A673 (cell line): Measurements from ENCODE around the gene SCN4B. TPM values are rescaled to one million over a fixed set of nuclear protein-coding genes. Genes with fewer than 3 reads are reported as not detected.
A peak's percentile ranks its signal among the peaks of the same experiment; 100 is the strongest.

Experiments used
- BruUV-seq: library from RNA; stranded (reverse); fragments of 400-500 nt; replicated peaks from 2 replicates; lab custom pipeline; 2021; lab: Mats Ljungman, UMichigan
- CTCF ChIA-PET: fragments of 300-600 bp; sonication (Branson Sonifier 250); formaldehyde crosslinking; loops from one replicate; lab custom pipeline; 2022; ENCODE audit warnings: antibody characterized with exemption; lab: Charles Lee
- POLR2A ChIA-PET: fragments of 300-600 bp; sonication (Branson Sonifier 250); formaldehyde crosslinking; loops from one replicate; lab custom pipeline; 2022; ENCODE audit warnings: antibody characterized with exemption; ENCODE audit not compliant: low non-redundant PET; lab: Charles Lee
- DNase-seq: peaks from one replicate; pipeline ENCODE4 v3.0.0-alpha.2; 2015; ENCODE audit warnings: low spot score
- H3K27ac ChIP-seq: fragments of 200-600 bp; sonication (generic); 2 replicates; pipeline ENCODE4 v1.5.1; 2016; ENCODE audit warnings: mixed run types, low read depth, mild to moderate bottlenecking, mixed read lengths, antibody characterized with exemption, low read length; ENCODE audit not compliant: poor library complexity, severe bottlenecking
- H3K27me3 ChIP-seq: fragments of 200-600 bp; sonication (generic); replicated peaks from 2 replicates; pipeline ENCODE4 v1.6.1; 2017; ENCODE audit warnings: mixed run types, low read depth, mild to moderate bottlenecking, mixed read lengths, antibody characterized with exemption, low read length; ENCODE audit not compliant: insufficient read depth, poor library complexity
- H3K36me3 ChIP-seq: fragments of 200-600 bp; sonication (generic); 2 replicates; pipeline ENCODE4 v1.6.1; 2016; ENCODE audit warnings: mixed run types, mild to moderate bottlenecking, mixed read lengths, antibody characterized with exemption, low read length; ENCODE audit not compliant: insufficient read depth, poor library complexity, severe bottlenecking
- H3K4me1 ChIP-seq: fragments of 200-600 bp; sonication (generic); 2 replicates; pipeline ENCODE4 v1.6.1; 2017; ENCODE audit warnings: mixed run types, mild to moderate bottlenecking, mixed read lengths, antibody characterized with exemption, low read length; ENCODE audit not compliant: insufficient read depth, poor library complexity, severe bottlenecking
- H3K4me3 ChIP-seq: fragments of 200-600 bp; sonication (generic); 2 replicates; pipeline ENCODE4 v1.5.1; 2016; ENCODE audit warnings: low read depth, mixed run types, mild to moderate bottlenecking, mixed read lengths, low read length; ENCODE audit not compliant: poor library complexity, severe bottlenecking
- H3K9me3 ChIP-seq: fragments of 200-600 bp; sonication (generic); 2 replicates; pipeline ENCODE4 v1.6.1; 2016; ENCODE audit warnings: mixed run types, low read depth, mild to moderate bottlenecking, mixed read lengths, antibody characterized with exemption, low read length; ENCODE audit not compliant: poor library complexity, severe bottlenecking
- CTCF ChIP-seq: fragments of 300-800, 200-600 bp; sonication (generic); conservative IDR thresholded peaks from 2 replicates; pipeline ENCODE4 v1.5.1; 2017; ENCODE audit warnings: low read depth, mild to moderate bottlenecking, antibody characterized with exemption, low read length, moderate library complexity, mixed read lengths
- EZH2 ChIP-seq: fragments of 200-600 bp; sonication (generic); IDR thresholded peaks from 2 replicates; pipeline ENCODE4 v1.6.1; 2017; ENCODE audit warnings: borderline replicate concordance, low read depth, mild to moderate bottlenecking, mixed read lengths, antibody characterized with exemption, low read length; ENCODE audit not compliant: poor library complexity, severe bottlenecking
- intact Hi-C: fragments of 100-400 bp; cut with micrococcal nuclease; formaldehyde crosslinking; loops from one replicate; pipeline ENCODE4 v1.10.0; 2022; ENCODE audit not compliant: unreplicated experiment
- total RNA-seq: library from RNA; stranded (reverse); gene quantifications from 2 replicates; pipeline ENCODE4 v1.2.3, GENCODE V29; 2021

The SCN4B gene
- total RNA-seq, 1 experiment from 2014 or later: 1.8 TPM

- Histone ChIP-seq H3K27ac (no peak overlapping the region), H3K4me1 (no peaks in the 10 kb centered on the region), H3K4me3 (no peak overlapping the region), H3K9me3 (no peaks in the 10 kb centered on the region), H3K27me3 (peaks cover 4% of the 10 kb centered on the region), H3K36me3 (no peaks in the 10 kb centered on the region)
- no peak for TF ChIP-seq EZH2
- peak; percentile 98 for TF ChIP-seq CTCF
- intact Hi-C loops: loop anchor here (1.0 kb wide), 1 partner anchor 26 kb away; no protein-coding TSS in a partner anchor
- POLR2A ChIA-PET: no interaction called here
- DNase-seq: peak; percentile 82
- BruUV-seq: no TSS peak
- CTCF ChIA-PET: interaction anchor here (0.5 to 1.6 kb wide), 10 partner anchors 9 to 450 kb away, joined by 3 to 14 read pairs (median 4); partner anchors contain the start of gene SCN4B
These were observed 18.8 kb upstream of the SCN4B start for GRCh38 chr11:118171269-118172062.

- TF ChIP-seq EZH2 (no peak), CTCF (no peak)
- H3K4me1 ChIP-seq: no peaks in the 10 kb centered on the region
- no TSS peak for BruUV-seq
- DNase-seq: no peak
- no peak overlapping the region for H3K4me3 ChIP-seq
- CTCF ChIA-PET: interaction anchor here (0.5 to 1.6 kb wide), 3 partner anchors 18 to 249 kb away, joined by 3 to 14 read pairs (median 9); partner anchors contain the start of gene SCN4B
- H3K27me3 ChIP-seq: peaks cover 4% of the 10 kb centered on the region
- POLR2A ChIA-PET: no interaction called here
- intact Hi-C loops: loop anchor here (1.0 kb wide), 1 partner anchor 26 kb away; no protein-coding TSS in a partner anchor
- H3K9me3 ChIP-seq: no peaks in the 10 kb centered on the region
- H3K36me3 ChIP-seq: no peaks in the 10 kb centered on the region
- H3K27ac ChIP-seq: no peak overlapping the region
These were observed 18.3 kb upstream of the SCN4B start for GRCh38 chr11:118170882-118171268.

- peaks cover 2% of the 10 kb centered on the region for H3K27me3 ChIP-seq
- no TSS peak for BruUV-seq
These were observed 17.6 kb upstream of the SCN4B start for GRCh38 chr11:118170231-118170630.

More at GRCh38 chr11:118170231-118170630, 17.6 kb upstream of the SCN4B start:
- no peak for DNase-seq
- Histone ChIP-seq H3K9me3 (no peaks in the 10 kb centered on the region), H3K4me1 (no peaks in the 10 kb centered on the region), H3K36me3 (no peaks in the 10 kb centered on the region), H3K27ac (no peak overlapping the region), H3K4me3 (no peak overlapping the region)
- intact Hi-C loops: no loop called here
- POLR2A ChIA-PET: no interaction called here
- no peak for TF ChIP-seq CTCF
- no peak for TF ChIP-seq EZH2
- CTCF ChIA-PET: no interaction called here
